Effector memory CD4-positive, alpha-beta T cell (primary cell): ENCODE data around the gene KATNB1.
"Not testable (repeated sequence)": the region's sequence is repeated elsewhere in the genome, so short reads cannot be mapped to it uniquely, and the experiment has no call there.

ENCODE experiments used
- DNase-seq, 3 donors: peaks; one replicate each; pipeline ENCODE4 v3.0.0-alpha.2; 2020
- H3K27ac ChIP-seq: 2 replicates; pipeline ENCODE4 v1.7.0; 2013; ENCODE audit warnings: mild to moderate bottlenecking, low read length, moderate library complexity; ENCODE audit not compliant: insufficient read depth, poor library complexity, severe bottlenecking
- H3K27me3 ChIP-seq: replicated peaks from 2 replicates; pipeline ENCODE4 v1.7.0; 2013; ENCODE audit warnings: mild to moderate bottlenecking, low read length; ENCODE audit not compliant: insufficient read depth, control insufficient read depth, poor library complexity, severe bottlenecking
- H3K36me3 ChIP-seq: 2 replicates; pipeline ENCODE4 v1.7.0; 2013; ENCODE audit warnings: mild to moderate bottlenecking, low read length, moderate library complexity; ENCODE audit not compliant: control insufficient read depth, insufficient read depth
- H3K4me1 ChIP-seq: 2 replicates; pipeline ENCODE4 v1.7.0; 2013; ENCODE audit warnings: low read length, mild to moderate bottlenecking; ENCODE audit not compliant: control insufficient read depth, insufficient read depth, poor library complexity, severe bottlenecking
- H3K4me3 ChIP-seq: 2 replicates; pipeline ENCODE4 v1.7.0; 2013; ENCODE audit warnings: low read length, low read depth, mild to moderate bottlenecking; ENCODE audit not compliant: insufficient read depth, poor library complexity, severe bottlenecking
- H3K9me3 ChIP-seq: 2 replicates; pipeline ENCODE4 v1.7.0; 2013; ENCODE audit warnings: mild to moderate bottlenecking, low read length, moderate library complexity; ENCODE audit not compliant: control insufficient read depth

KATNB1 gene

GRCh38 chr16:57711346-57711745 lies 24.2 kb upstream of the KATNB1 start:
- no peaks in the 10 kb centered on the region for H3K4me1 ChIP-seq
- H3K9me3 ChIP-seq = no peaks in the 10 kb centered on the region
- H3K27ac ChIP-seq = no peak overlapping the region
- H3K4me3 ChIP-seq = no peak overlapping the region
- H3K27me3 ChIP-seq = no peaks in the 10 kb centered on the region
- no peak for DNase-seq
- H3K36me3 ChIP-seq = no peaks in the 10 kb centered on the region

GRCh38 chr16:57711993-57712392 lies 23.6 kb upstream of the KATNB1 start:
- H3K4me1 ChIP-seq = no peaks in the 10 kb centered on the region
- no peaks in the 10 kb centered on the region for H3K36me3 ChIP-seq
- no peak overlapping the region for H3K4me3 ChIP-seq
- DNase-seq = no peak
- no peak overlapping the region for H3K27ac ChIP-seq
- no peaks in the 10 kb centered on the region for H3K27me3 ChIP-seq
- H3K9me3 ChIP-seq = no peaks in the 10 kb centered on the region

- H3K4me1 ChIP-seq, H3K9me3 ChIP-seq, H3K36me3 ChIP-seq, DNase-seq, H3K27ac ChIP-seq, H3K27me3 ChIP-seq, H3K4me3 ChIP-seq: not testable (repeated sequence)
Observed at GRCh38 chr16:57712569-57712968, 23.0 kb upstream of the KATNB1 start.

- DNase-seq = no peak
- Histone ChIP-seq H3K4me3 (no peak overlapping the region), H3K36me3 (no peaks in the 10 kb centered on the region), H3K27me3 (no peaks in the 10 kb centered on the region), H3K4me1 (no peaks in the 10 kb centered on the region), H3K9me3 (no peaks in the 10 kb centered on the region), H3K27ac (no peak overlapping the region)
Observed at GRCh38 chr16:57713596-57713995, 22.0 kb upstream of the KATNB1 start.

DNA sequence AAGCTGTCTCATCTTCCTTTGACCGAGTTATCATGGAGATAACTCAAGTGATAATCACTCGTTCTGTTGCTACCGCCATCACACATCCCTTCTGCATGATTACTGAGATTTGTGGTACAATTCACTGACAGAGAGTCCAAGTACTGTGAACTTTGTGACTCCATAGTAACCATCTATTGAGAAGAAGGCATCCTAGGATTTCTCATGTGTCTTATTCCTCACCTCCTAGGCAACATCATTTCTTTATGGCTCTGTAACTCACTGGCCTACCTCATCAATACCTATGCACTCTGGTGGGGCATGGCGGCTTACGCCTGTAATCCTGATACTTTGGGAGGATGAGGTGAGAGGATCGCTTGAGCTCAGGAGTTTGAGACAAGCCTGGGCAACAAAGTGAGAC lies 21.5 kb upstream of the KATNB1 start:
- H3K4me1 ChIP-seq = no peaks in the 10 kb centered on the region
- no peaks in the 10 kb centered on the region for H3K9me3 ChIP-seq

DNA sequence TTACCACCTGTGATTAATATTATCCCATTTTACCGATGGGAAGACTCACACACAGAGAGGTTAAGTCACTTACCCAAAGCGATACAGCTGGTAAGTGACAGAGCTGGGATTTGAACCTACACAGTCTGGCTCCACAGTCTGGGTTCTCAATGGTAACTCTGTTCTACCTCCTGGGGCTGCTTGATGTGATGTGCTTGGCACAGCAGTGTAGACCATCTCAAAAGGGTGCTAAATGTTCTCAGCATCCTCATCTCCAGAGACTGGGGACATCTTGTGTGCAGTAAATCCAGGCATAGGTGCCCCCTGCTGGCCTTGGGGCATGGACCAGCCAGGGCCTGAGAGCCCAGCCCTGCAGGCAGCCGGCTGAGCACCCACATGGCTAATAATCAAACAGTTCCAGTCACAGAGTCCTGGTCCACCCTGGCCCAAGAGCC lies 15.4 kb upstream of the KATNB1 start:
- Histone ChIP-seq H3K36me3 (no peaks in the 10 kb centered on the region), H3K27ac (no peak overlapping the region), H3K9me3 (no peaks in the 10 kb centered on the region), H3K4me3 (no peak overlapping the region), H3K27me3 (no peaks in the 10 kb centered on the region), H3K4me1 (no peaks in the 10 kb centered on the region)
- peak in 1 of 3 donors; percentile 18 for DNase-seq

More for the DNA sequence above, 21.5 kb upstream of the KATNB1 start:
- no peaks in the 10 kb centered on the region for H3K36me3 ChIP-seq
- H3K4me3 ChIP-seq = no peak overlapping the region
- H3K27ac ChIP-seq = no peak overlapping the region
- H3K27me3 ChIP-seq = no peaks in the 10 kb centered on the region
- DNase-seq = no peak

- no peak overlapping the region for H3K4me3 ChIP-seq
- H3K27ac ChIP-seq = no peak overlapping the region
- no peaks in the 10 kb centered on the region for H3K36me3 ChIP-seq
- DNase-seq = no peak
- no peaks in the 10 kb centered on the region for H3K4me1 ChIP-seq
- no peaks in the 10 kb centered on the region for H3K27me3 ChIP-seq
- no peaks in the 10 kb centered on the region for H3K9me3 ChIP-seq
Observed at GRCh38 chr16:57721356-57722209, 14.0 kb upstream of the KATNB1 start.

DNA sequence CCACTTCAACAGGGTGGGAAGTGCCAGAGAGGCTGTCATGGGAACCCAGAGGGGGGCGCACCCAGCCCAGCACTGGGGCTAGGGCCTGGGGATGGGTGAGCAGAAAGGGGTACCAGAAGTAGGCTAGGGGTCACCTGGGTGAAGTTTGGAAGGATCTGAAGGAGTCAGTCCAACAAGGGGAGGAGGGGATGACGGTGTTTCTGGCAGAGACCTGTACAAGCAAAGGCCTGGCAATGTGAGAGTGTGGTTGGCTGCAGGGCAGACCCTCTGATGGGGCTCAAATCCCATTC lies 13.4 kb upstream of the KATNB1 start:
- Histone ChIP-seq H3K27me3 (no peaks in the 10 kb centered on the region), H3K4me3 (no peak overlapping the region), H3K27ac (no peak overlapping the region), H3K36me3 (no peaks in the 10 kb centered on the region), H3K9me3 (no peaks in the 10 kb centered on the region), H3K4me1 (no peaks in the 10 kb centered on the region)
- no peak for DNase-seq

DNA sequence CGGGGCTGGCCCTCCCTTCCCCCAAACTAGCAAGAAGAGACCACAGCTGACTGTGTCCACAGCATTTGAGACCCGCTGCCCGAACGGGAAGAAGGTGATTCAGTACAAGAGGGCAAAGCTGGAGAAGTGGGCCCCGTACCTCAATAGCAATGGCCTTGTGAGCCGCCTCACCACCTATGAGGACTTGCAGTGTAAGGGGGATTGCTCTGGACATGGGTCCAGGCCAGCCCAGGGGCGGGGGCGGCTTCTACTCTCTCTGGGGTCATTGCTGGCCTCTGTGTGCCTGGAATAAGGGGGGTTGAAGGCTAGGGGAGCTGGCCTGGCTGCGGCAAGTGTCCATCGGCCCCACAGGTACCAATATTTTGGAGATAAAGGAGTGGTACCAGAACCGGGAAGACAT lies 12.9 kb upstream of the KATNB1 start:
- Histone ChIP-seq H3K4me1 (no peaks in the 10 kb centered on the region), H3K4me3 (no peak overlapping the region), H3K27me3 (no peaks in the 10 kb centered on the region), H3K9me3 (no peaks in the 10 kb centered on the region), H3K36me3 (no peaks in the 10 kb centered on the region), H3K27ac (no peak overlapping the region)
- no peak for DNase-seq

DNA sequence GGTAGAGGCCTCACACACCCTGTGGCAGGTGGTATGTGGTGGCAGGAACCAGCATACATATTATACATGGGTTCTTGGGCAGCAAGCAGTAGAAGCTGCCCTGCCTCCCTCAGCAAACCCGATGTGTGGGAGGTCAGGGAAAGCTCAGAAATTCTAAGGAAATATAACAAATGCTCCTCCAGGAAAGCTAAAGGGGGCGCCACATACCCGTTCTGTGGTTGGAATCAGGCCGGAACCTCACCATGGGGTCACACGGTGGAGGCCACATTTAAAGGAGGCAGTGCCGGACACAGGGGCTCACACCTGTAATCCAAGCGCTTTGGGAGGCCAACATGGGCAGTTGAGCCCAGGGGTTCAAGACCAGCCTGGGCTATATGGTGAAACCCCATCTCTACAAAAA lies 12.4 kb upstream of the KATNB1 start:
- no peak for DNase-seq
- H3K9me3 ChIP-seq = no peaks in the 10 kb centered on the region

More for the DNA sequence above, 12.4 kb upstream of the KATNB1 start:
- no peaks in the 10 kb centered on the region for H3K4me1 ChIP-seq
- no peaks in the 10 kb centered on the region for H3K36me3 ChIP-seq
- no peak overlapping the region for H3K4me3 ChIP-seq
- H3K27ac ChIP-seq = no peak overlapping the region
- H3K27me3 ChIP-seq = no peaks in the 10 kb centered on the region
